Cardiac muscle cell (in vitro differentiated cells and primary cell): ENCODE results near the gene SLAMF7. TPM values are rescaled to one million over a fixed set of nuclear protein-coding genes. Genes with fewer than 3 reads are reported as not detected.
A peak's percentile ranks its signal among the peaks of the same experiment; 100 is the strongest.

Source experiments
- DNase-seq, 2 donors: peaks; one replicate each; pipeline versions ENCODE4 v3.0.0 to v3.0.0-alpha.2; 2010 to 2017; ENCODE audit warnings: low read depth in 1 of 2, low spot score in 1 of 2
- H3K27ac ChIP-seq: fragments of 200-600 bp; sonication (generic); 2 replicates; pipeline ENCODE4 v1.5.1; 2016
- H3K27me3 ChIP-seq: fragments of 200-600 bp; sonication (generic); 2 replicates; pipeline ENCODE4 v1.6.0; 2016; ENCODE audit warnings: control low read depth
- H3K36me3 ChIP-seq: fragments of 200-600 bp; sonication (generic); 2 replicates; pipeline ENCODE4 v1.5.1; 2016; ENCODE audit warnings: control low read depth
- H3K4me1 ChIP-seq: fragments of 200-600 bp; sonication (generic); 2 replicates; pipeline ENCODE4 v1.8.1; 2017; ENCODE audit warnings: low read depth, mild to moderate bottlenecking, mixed run types
- H3K4me3 ChIP-seq: fragments of 200-600 bp; sonication (generic); 2 replicates; pipeline ENCODE4 v1.5.1; 2016; ENCODE audit warnings: mild to moderate bottlenecking
- H3K9me3 ChIP-seq: fragments of 200-600 bp; sonication (generic); 2 replicates; pipeline ENCODE4 v1.5.1; 2017; ENCODE audit warnings: low read depth, mild to moderate bottlenecking, control low read depth
- CTCF ChIP-seq: IDR thresholded peaks from 2 replicates; pipeline ENCODE4 v1.5.1; 2012; ENCODE audit warnings: low read depth, mild to moderate bottlenecking, low read length
- polyA plus RNA-seq: library from polyadenylated mRNA; unstranded; fragments of >200 nt; fragmentation: Nextera tagmentation; extraction: Ambion mirVana; gene quantifications from 2 replicates; pipeline ENCODE4 v1.2.1, GENCODE V29; 2016
- total RNA-seq: library from RNA; depleted of rRNA; stranded (reverse); fragments of >200 nt; gene quantifications from 2 replicates; pipeline ENCODE4 v1.2.3, GENCODE V29; 2016

SLAMF7 gene
- total and polyA plus RNA-seq, 2 experiments from 2014 or later = not detected

DNA sequence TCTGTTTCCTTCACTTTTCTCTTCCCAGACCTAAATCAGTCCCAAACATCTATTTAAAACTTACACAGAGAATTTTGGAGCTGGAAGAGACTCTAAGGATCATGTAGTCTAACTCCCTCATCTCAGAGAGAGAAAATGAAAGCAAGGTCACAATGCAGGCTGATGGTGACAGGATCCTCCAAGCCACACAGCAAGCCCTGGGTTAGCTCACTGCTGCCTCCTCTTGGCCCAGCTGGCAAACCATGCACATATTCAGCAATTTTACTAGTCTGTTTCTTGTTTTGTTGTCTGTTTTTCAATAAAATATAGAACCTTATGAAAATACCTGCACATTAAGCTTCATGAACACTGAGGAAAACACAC is 29.2 kb downstream of the SLAMF7 start:
- no peaks in the 10 kb centered on the region for H3K36me3 ChIP-seq
- no peaks in the 10 kb centered on the region for H3K9me3 ChIP-seq
- peak; percentile 52 for TF ChIP-seq CTCF
- no peak overlapping the region for H3K4me3 ChIP-seq
- no peak overlapping the region for H3K27ac ChIP-seq
- no peaks in the 10 kb centered on the region for H3K4me1 ChIP-seq
- DNase-seq = peak; percentile 10 to 34
- no peaks in the 10 kb centered on the region for H3K27me3 ChIP-seq

DNA sequence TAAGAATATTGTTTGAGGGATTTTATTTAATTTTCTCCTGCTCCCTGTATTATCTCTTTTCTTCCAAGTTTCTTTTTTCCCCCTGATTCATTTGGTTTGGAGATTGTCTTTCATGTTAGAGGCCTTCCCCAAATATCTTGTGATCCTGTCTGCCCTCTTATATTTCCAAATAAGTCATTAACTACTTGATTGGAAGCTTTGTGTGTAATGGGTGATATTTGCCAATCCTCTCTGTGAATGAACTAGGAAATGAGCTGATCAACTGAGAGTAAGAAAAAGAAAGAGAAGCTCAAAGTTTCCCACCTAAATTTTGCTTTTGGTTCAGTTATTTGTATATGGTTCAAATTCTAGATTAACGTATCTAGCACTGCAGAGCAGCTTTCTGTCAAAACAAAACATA is 33.3 kb downstream of the SLAMF7 start:
- Histone ChIP-seq H3K27ac (no peak overlapping the region), H3K9me3 (no peaks in the 10 kb centered on the region), H3K4me3 (no peak overlapping the region), H3K4me1 (no peaks in the 10 kb centered on the region), H3K36me3 (no peaks in the 10 kb centered on the region), H3K27me3 (peaks cover 4% of the 10 kb centered on the region)
- DNase-seq = no peak
- TF ChIP-seq CTCF = no peak

DNA sequence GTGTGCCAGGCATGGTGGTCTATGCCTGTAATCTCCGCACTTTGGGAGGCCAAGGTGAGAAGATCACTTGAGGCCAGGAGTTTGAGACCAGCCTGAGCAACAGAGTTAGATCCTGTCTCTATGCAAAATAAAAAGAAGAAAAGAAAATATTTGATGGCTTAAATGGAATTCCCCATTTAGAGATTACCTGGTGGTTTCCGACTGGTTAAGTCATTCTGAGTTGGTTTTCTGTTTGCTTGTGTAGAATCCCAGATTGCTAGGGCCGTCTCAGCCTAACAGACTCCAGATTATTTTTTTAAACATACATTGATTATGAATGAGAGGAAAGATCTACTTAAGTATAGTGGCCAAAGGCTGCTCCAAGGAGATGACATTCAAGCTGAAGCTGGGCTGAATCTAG is 34.0 kb downstream of the SLAMF7 start:
- Histone ChIP-seq H3K27me3 (peaks cover 4% of the 10 kb centered on the region), H3K27ac (no peak overlapping the region), H3K4me3 (no peak overlapping the region), H3K9me3 (no peaks in the 10 kb centered on the region), H3K36me3 (no peaks in the 10 kb centered on the region), H3K4me1 (no peaks in the 10 kb centered on the region)
- no peak for DNase-seq
- no peak for TF ChIP-seq CTCF

GRCh38 chr1:160774886-160775719 is 36.1 kb downstream of the SLAMF7 start:
- no peaks in the 10 kb centered on the region for H3K36me3 ChIP-seq
- no peaks in the 10 kb centered on the region for H3K4me1 ChIP-seq
- no peaks in the 10 kb centered on the region for H3K9me3 ChIP-seq
- H3K27ac ChIP-seq = no peak overlapping the region
- no peak for DNase-seq
- H3K4me3 ChIP-seq = no peak overlapping the region
- peaks cover 4% of the 10 kb centered on the region for H3K27me3 ChIP-seq
- TF ChIP-seq CTCF = no peak

GRCh38 chr1:160776178-160776577 is 37.1 kb downstream of the SLAMF7 start:
- Histone ChIP-seq H3K4me1 (no peaks in the 10 kb centered on the region), H3K27ac (no peak overlapping the region), H3K27me3 (peaks cover 4% of the 10 kb centered on the region), H3K36me3 (no peaks in the 10 kb centered on the region), H3K4me3 (no peak overlapping the region), H3K9me3 (no peaks in the 10 kb centered on the region)
- no peak for DNase-seq
- TF ChIP-seq CTCF = no peak
